HG03558 (cell line): Measurements from ENCODE around the gene PPOX.

Source experiments
- ATAC-seq: cut with Tn5 transposase; IDR thresholded peaks from one replicate; pipeline ENCODE4 v1.9.1; 2021; ENCODE audit warnings: moderate number of reproducible peaks; ENCODE audit not compliant: unreplicated experiment; ENCODE audit errors: extremely low read depth

Gene PPOX

GRCh38 chr1:161218301-161219077, 52.3 kb downstream of the PPOX start:
- no peak for ATAC-seq

- ATAC-seq, result no peak
These were observed 53.1 kb downstream of the PPOX start for GRCh38 chr1:161219078-161219892.

- no peak for ATAC-seq
These were observed 53.8 kb downstream of the PPOX start for GRCh38 chr1:161220002-161220401.
